ENCODE measurements around the gene ZNF610. TPM values are rescaled to one million over a fixed set of nuclear protein-coding genes. Genes with fewer than 3 reads are reported as not detected.
A peak's percentile ranks its signal among the peaks of the same experiment; 100 is the strongest.
"Not testable (repeated sequence)": the region's sequence is repeated elsewhere in the genome, so short reads cannot be mapped to it uniquely, and the experiment has no call there.

The ZNF610 gene
- 1 to 10 TPM in 1 of 2 donors, under 1 TPM in 1; 0.79 to 1.1 TPM for total RNA-seq
- long read RNA-seq, result 0 reads

GRCh38 chr19:52336117-52336790 lies at the start of gene ZNF610:
Gene ZNF610, plus strand, starts transcription at chr19:52336243. Its CDS starts 12,930 bp downstream, at chr19:52349173.
- ATAC-seq, result peak; percentile 100
- intact Hi-C loops (cut with DNase I, micrococcal nuclease), result no loop called here

GRCh38 chr19:52286256-52286655 lies 49.8 kb upstream of the ZNF610 start:
- DNase-seq (no peak), ATAC-seq (no peak)
- intact Hi-C loops (cut with DNase I, micrococcal nuclease), result no loop called here

More at GRCh38 chr19:52336117-52336790, at the start of gene ZNF610:
- peak; percentile 81 to 90 for DNase-seq

GRCh38 chr19:52291781-52292180 lies 44.3 kb upstream of the ZNF610 start:
- intact Hi-C loops (cut with DNase I, micrococcal nuclease), result no loop called here
- no peak for ATAC-seq

GRCh38 chr19:52292946-52293345 lies 43.1 kb upstream of the ZNF610 start:
- DNase-seq; ATAC-seq; intact Hi-C loops (cut with DNase I, micrococcal nuclease): not testable (repeated sequence)

More at GRCh38 chr19:52291781-52292180, 44.3 kb upstream of the ZNF610 start:
- no peak for DNase-seq

- ATAC-seq (peak; percentile 39), DNase-seq (no peak)
- intact Hi-C loops (cut with DNase I, micrococcal nuclease), result no loop called here
Measured at GRCh38 chr19:52296400-52296772, 39.7 kb upstream of the ZNF610 start.

- peak; percentile 91 for ATAC-seq
- peak; percentile 84 to 91 for DNase-seq
- intact Hi-C loops (cut with DNase I, micrococcal nuclease), result no loop called here
Measured at GRCh38 chr19:52296773-52297600, 39.1 kb upstream of the ZNF610 start, which contains the start of gene ZNF480. Gene ZNF480, plus strand, starts transcription at chr19:52297169. Its CDS starts 3,244 bp downstream, at chr19:52300413.

- DNase-seq (no peak), ATAC-seq (no peak)
- intact Hi-C loops (cut with DNase I, micrococcal nuclease), result no loop called here
Measured at GRCh38 chr19:52297601-52298364, 38.3 kb upstream of the ZNF610 start.

GRCh38 chr19:52307275-52307674 lies 28.8 kb upstream of the ZNF610 start:
- intact Hi-C loops (cut with DNase I, micrococcal nuclease), result no loop called here
- DNase-seq (peak in 1 of 2 donors; percentile 14), ATAC-seq (no peak)

- intact Hi-C loops (cut with DNase I, micrococcal nuclease), result no loop called here
- ATAC-seq, result no peak
- DNase-seq, result no peak
Measured at GRCh38 chr19:52322429-52322828, 13.6 kb upstream of the ZNF610 start.

- intact Hi-C loops (cut with DNase I, micrococcal nuclease), result no loop called here
Measured at GRCh38 chr19:52331757-52332156, 4.3 kb upstream of the ZNF610 start.

GRCh38 chr19:52335768-52336116 lies 301 bp upstream of the ZNF610 start:
- DNase-seq (no peak), ATAC-seq (no peak)
- intact Hi-C loops (cut with DNase I, micrococcal nuclease), result no loop called here

More at GRCh38 chr19:52331757-52332156, 4.3 kb upstream of the ZNF610 start:
- ATAC-seq (no peak), DNase-seq (peak in 1 of 2 donors; percentile 7)

GRCh38 chr19:52336791-52337381 lies 843 bp downstream of the ZNF610 start:
- intact Hi-C loops (cut with DNase I, micrococcal nuclease), result no loop called here
- ATAC-seq (peak; percentile 9), DNase-seq (no peak)

GRCh38 chr19:52339022-52339421 lies 3.0 kb downstream of the ZNF610 start:
- intact Hi-C loops (cut with DNase I, micrococcal nuclease); DNase-seq; ATAC-seq: not testable (repeated sequence)

- peak in 1 of 2 donors; percentile 16 for DNase-seq
- intact Hi-C loops (cut with DNase I, micrococcal nuclease), result no loop called here
- no peak for ATAC-seq
Measured at GRCh38 chr19:52343548-52343947, 7.5 kb downstream of the ZNF610 start.

GRCh38 chr19:52345162-52345561 lies 9.1 kb downstream of the ZNF610 start:
- intact Hi-C loops (cut with DNase I, micrococcal nuclease), result no loop called here
- DNase-seq (no peak), ATAC-seq (no peak)

- DNase-seq (no peak), ATAC-seq (no peak)
- intact Hi-C loops (cut with DNase I, micrococcal nuclease), result no loop called here
Measured at GRCh38 chr19:52351512-52351911, 15.5 kb downstream of the ZNF610 start.

GRCh38 chr19:52366414-52366824 lies 30.4 kb downstream of the ZNF610 start:
- DNase-seq (no peak), ATAC-seq (no peak)
- intact Hi-C loops (cut with DNase I, micrococcal nuclease), result no loop called here

- ATAC-seq, result peak; percentile 100
- DNase-seq, result peak; percentile 87 to 93
- intact Hi-C loops (cut with DNase I, micrococcal nuclease), result no loop called here
Measured at GRCh38 chr19:52369559-52370340, 33.7 kb downstream of the ZNF610 start, which contains the start of gene ZNF880. Gene ZNF880, plus strand, starts transcription at chr19:52369923. Its CDS starts 43 bp downstream, at chr19:52369966.
